Skin of body (tissue), 2 donors: ENCODE results near the gene GTF2F1. TPM values are rescaled to one million over a fixed set of nuclear protein-coding genes. Genes with fewer than 3 reads are reported as not detected.
"Not testable (repeated sequence)": the region's sequence is repeated elsewhere in the genome, so short reads cannot be mapped to it uniquely, and the experiment has no call there.

ENCODE experiments used
- DNase-seq: peaks from one replicate; lab custom pipeline; 2025; lab: John Stamatoyannopoulos, UW
- total RNA-seq: library from RNA; depleted of rRNA; stranded (reverse); fragments of >200 nt; gene quantifications from one replicate; pipeline ENCODE4 v1.2.3, GENCODE V29; 2014

GTF2F1 gene
- total RNA-seq, 1 donor from 2014 or later: 23.9 TPM

GRCh38 chr19:6417713-6418561, 25.0 kb upstream of the GTF2F1 start:
- DNase-seq: no peak

DNA sequence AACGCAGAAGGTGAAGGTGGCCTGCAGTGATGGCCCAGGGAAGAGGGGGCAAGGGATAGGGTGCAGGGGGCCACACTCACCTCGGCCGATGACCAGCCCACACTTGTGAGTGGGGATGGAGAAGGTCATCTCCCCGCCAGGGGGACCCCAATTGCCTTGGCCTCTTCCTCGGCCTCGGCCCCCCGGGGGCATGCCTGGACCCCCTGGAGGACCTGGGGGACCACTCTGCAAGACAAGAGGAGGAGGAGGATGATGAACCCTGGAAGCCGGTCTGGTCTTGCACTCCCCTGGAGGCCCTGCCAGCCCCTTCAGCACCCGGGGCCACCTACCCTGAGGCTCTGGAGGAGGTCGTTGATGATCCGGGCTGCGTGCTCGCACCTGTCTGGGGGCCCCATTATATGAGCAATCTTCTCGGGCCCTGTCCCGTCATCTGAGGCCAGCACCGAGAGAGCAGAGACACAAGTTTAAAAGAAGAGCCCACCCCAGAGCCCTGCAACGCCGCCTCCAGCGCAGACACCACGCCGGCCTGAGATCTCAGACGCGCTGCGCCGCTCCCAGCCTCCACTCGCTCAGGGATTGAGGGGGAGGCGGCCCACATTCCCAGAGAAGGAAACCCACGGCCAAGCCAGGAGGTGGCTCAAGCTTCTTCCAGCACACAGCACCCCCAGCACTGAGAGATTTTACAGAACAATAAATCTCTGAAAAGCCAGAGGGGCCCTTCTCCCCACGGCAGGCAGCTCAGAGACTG, 23.9 kb upstream of the GTF2F1 start:
- DNase-seq: no peak

DNA sequence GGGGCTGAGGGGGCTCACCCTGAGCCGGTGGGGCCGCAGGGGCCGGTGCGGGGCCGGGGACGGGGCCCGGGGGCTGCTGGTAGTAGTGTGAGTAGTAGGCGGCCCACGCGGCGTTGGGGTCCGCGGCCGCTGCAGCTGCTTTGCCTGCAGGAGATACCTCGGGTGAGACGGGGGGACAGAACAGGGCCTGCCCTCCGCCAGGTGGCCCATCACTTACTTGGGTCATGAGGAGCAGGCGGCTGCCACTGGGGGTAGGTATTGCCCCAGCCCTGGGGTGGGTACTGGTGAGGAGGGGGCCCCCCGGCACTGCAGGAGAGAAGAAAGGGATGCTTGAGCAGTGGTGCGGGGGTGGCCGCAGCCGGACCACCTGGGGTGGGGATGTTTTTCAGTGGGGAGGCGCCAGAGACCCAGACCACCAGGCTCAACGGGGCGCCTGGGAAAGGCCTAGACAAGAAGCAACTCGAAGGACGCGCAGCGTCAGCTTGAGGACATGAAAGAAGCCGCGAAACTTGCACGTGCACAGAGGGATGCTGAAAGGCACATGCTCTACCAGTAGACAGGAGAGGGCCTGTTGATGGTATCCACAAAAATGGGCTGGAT, 22.7 kb upstream of the GTF2F1 start:
- DNase-seq: no peak

DNA sequence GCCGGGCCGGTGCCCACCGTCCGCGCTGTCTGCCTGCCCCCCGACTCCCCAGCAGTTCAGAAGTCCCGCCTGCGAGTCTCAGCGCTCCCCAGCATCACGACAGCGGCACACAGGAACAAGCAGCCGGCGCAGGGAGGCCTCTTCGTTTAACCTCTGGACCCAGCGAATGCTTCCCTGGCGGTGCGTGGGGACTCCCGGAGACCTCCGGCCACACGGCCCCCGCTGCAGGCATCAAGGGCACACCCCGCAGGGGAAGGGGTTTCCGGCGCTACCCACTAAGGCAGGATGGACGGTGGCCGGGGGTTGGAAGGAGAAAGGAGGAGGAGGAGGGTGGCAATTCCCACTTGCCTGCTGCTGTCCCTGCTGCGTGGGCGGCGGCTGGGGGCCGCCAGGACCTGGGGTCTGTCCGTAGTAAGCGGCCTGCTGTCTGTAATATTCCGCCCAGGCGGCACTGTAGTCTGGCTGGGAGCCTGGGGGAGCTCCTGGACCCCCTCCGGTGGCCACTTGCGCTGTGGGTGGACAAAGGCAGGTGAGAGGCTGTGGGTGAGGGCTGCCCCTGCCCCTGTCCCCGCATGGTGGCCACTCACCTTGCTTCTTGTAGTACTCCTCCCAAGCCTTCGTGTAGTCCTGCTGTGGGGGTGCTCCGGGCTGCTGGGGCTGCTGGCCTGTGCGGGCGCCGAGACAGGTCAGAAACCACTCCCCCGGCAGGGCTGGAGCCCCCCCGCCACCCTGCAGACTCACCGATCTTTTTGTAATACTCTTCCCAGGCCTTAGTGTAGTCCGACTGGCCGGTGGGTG, 22.0 kb upstream of the GTF2F1 start:
- DNase-seq: no peak

GRCh38 chr19:6413721-6414643, 21.0 kb upstream of the GTF2F1 start:
- no peak for DNase-seq

DNA sequence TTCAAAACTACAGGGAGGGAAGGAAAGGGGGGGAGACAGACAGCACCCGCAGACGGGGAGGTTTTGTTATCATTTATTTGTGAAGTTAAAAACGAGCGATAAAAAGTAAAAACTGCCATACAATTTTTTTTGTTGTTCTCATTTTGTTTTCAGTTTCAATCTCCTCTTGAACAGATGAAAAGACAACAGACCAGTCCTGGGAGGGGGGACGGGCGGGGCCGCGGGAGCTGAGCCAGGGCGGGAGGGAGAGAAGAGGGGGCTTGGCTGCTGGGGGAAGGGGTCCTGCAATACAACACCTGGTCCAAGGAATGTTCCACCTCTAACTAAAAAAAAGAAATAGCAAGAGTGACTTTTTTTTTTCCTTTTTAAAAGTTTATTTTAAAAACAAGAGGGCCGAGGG, 20.3 kb upstream of the GTF2F1 start:
- DNase-seq: no peak

DNA sequence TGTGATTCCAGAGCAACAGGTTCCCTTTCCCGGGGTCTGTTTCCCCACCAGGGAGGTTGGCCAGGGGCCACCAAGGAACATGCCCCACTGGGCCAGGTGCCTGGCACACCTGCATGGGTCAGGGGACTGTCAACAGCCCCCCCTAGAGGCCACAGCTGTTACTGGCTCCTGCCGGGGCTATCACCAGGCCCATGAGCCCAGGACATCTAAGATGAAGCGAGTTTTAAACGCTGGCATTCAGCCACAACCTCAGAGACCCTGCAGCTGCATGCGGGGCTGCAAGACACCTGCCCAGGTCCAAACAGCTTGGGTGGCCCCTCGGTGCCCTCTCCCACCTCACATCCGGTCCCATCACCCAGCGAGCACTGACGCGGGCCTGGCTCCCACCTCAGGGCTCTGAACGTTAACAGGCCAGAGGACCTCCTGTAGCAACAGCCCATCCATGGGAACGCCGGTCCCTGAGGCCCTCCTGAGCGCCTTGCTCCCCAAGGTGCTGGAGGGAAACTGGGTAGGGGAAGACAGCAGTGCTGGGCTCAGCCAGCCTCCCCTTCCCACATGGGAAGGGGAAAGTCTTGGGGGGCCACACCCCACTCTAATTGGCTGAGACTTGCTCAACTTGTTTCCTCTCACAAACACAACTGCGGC, 19.6 kb upstream of the GTF2F1 start:
- DNase-seq: no peak

DNA sequence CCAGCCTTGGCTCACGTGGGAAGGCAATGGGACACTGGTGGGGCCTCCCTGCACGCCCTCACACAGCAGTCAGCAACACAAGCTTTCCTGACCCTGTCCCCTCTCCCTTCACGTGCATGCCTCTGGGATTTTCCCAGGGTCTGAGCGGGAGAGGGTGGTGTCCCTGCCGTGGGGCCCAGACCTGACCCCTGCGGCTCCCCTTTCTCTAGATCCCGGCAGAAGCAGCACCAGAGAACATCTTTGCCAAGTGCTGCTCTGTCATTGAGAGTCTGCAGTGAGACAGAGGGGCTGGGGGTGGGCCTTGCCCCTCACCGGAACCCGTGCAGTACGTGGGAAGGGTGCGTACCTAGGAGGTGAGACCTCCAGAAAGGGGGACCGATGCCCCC, 19.1 kb upstream of the GTF2F1 start:
- DNase-seq: no peak

- DNase-seq: no peak
Measured at GRCh38 chr19:6409346-6409745, 16.4 kb upstream of the GTF2F1 start.

GRCh38 chr19:6406401-6406800, 13.4 kb upstream of the GTF2F1 start:
- DNase-seq: no peak

DNA sequence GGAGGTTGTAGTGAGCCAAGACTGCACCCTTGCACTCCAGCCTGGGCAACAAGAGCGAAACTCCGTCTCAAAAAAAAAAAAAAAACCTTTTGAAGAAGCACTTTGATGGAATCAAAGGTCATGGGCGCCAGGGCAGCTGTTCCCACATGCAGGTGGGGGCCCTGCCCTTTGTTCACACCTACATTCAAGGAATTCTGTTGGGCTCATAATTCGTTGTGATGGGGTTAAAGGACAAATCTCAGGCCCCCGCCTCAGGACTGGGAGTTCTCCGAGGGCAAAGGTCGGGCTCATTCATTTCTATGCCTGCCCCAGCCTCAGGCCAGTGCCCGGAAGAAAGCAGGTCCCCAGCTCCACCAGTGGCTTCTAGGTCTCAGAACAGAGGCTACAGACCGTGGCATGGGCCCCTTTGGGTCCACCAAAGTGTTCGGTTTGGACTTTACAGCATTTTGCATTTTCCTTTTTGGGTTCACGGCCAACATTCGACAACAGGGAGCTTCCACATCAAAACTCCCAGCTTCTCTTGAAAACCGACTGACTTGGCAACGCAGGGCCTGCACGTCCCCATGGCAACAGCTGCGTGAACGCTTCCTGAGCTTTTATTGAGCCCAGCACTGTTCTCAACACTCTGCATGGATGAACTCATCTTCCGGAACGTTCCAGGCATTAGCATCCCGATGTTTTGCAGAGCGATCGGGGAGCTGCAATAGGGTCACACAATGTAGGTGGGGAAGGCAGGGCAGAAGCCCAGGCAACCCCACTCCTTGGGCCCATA, 10.1 kb upstream of the GTF2F1 start:
- DNase-seq: peak; percentile 75

DNA sequence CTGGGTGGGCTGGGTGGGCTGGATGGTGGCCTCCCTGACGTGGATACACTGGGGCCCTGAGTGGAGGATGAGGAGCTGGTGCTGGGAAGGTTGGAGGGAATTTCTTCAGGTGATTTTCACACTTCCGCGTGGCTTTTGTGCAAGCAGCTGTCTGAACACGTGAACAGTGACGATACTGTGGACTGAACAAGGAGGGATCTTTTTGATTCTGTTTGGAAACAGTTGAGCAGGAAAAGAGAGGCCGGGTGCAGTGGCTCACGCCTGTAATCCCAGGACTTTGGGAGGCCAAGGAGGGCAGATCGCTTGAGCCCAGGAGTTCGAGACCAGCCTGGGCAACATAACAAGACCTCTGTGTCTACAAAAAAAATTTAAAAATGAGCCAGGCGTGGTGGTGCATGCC, 9.1 kb upstream of the GTF2F1 start:
- DNase-seq: no peak

- not testable (repeated sequence) for DNase-seq
Measured at GRCh38 chr19:6400062-6400944, 7.3 kb upstream of the GTF2F1 start.

- no peak for DNase-seq
Measured at GRCh38 chr19:6396305-6396704, 3.3 kb upstream of the GTF2F1 start.

GRCh38 chr19:6394831-6395230, 1.9 kb upstream of the GTF2F1 start:
- DNase-seq: no peak

- no peak for DNase-seq
Measured at GRCh38 chr19:6393983-6394412, 1.0 kb upstream of the GTF2F1 start.

- DNase-seq: no peak
Measured at GRCh38 chr19:6392221-6393073, 517 bp downstream of the GTF2F1 start.
